Prostate gland (tissue), 2 donors: ENCODE data around the gene ZSCAN9.

ENCODE experiments used
- CTCF ChIP-seq, 4 experiments: fragments of 200-600 bp in 2 of 4; fragments of 450-650 bp in 2 of 4; sonication (generic) in 2 of 4; IDR thresholded peaks; 1 replicate in 3 of 4; 2 replicates in 1 of 4; pipeline ENCODE4 v1.5.1; 2016 to 2019; ENCODE audit warnings: antibody characterized with exemption in 4 of 4, mild to moderate bottlenecking in 2 of 4, moderate library complexity in 2 of 4
- POLR2A ChIP-seq: fragments of 450-650 bp; IDR thresholded peaks from one replicate; pipeline ENCODE4 v1.6.1; 2016; ENCODE audit warnings: antibody characterized with exemption, mild to moderate bottlenecking

- TF ChIP-seq CTCF (IDR thresholded peaks at IDR 0.05) (no peak), POLR2A (no peak)
Observed at GRCh38 chr6:28264834-28265401, 39.8 kb downstream of the ZSCAN9 start.
